MM.1S (cell line): ENCODE measurements around the gene PILRA.

Source experiments
- DNase-seq: peaks from one replicate; pipeline ENCODE4 v3.0.0-alpha.2; 2015
- H2AFZ ChIP-seq: fragments of 300-600 bp; sonication (generic); 2 replicates; pipeline ENCODE4 v1.6.0; 2016; ENCODE audit warnings: antibody characterized with exemption, low read length
- H3F3A ChIP-seq: fragments of 300-600 bp; sonication (generic); 2 replicates; pipeline ENCODE4 v1.6.1; 2016; ENCODE audit warnings: mild to moderate bottlenecking, antibody characterized with exemption, low read length, moderate library complexity, mixed read lengths; ENCODE audit not compliant: insufficient read depth
- H3K27ac ChIP-seq: fragments of 300-600 bp; sonication (generic); 2 replicates; pipeline ENCODE4 v1.5.1; 2016; ENCODE audit warnings: mild to moderate bottlenecking, low read length
- H3K27me3 ChIP-seq: fragments of 300-600 bp; sonication (generic); replicated peaks from 2 replicates; pipeline ENCODE4 v1.6.0; 2016; ENCODE audit warnings: low read length; ENCODE audit not compliant: insufficient read depth
- H3K36me3 ChIP-seq: fragments of 300-600 bp; sonication (generic); replicated peaks from 2 replicates; pipeline ENCODE4 v1.6.1; 2016; ENCODE audit warnings: mild to moderate bottlenecking, low read length, mixed read lengths; ENCODE audit not compliant: insufficient read depth
- H3K4me1 ChIP-seq: fragments of 300-600 bp; sonication (generic); 2 replicates; pipeline ENCODE4 v1.6.1; 2016; ENCODE audit warnings: low read length, mixed read lengths
- H3K4me2 ChIP-seq: fragments of 300-600 bp; sonication (generic); 2 replicates; pipeline ENCODE4 v1.6.0; 2016; ENCODE audit warnings: low read depth, low read length
- H3K4me3 ChIP-seq: fragments of 300-600 bp; sonication (generic); 2 replicates; pipeline ENCODE4 v1.5.1; 2016; ENCODE audit warnings: low read length, mixed read lengths
- H3K79me2 ChIP-seq: fragments of 300-600 bp; sonication (generic); 2 replicates; pipeline ENCODE4 v1.6.1; 2016; ENCODE audit warnings: mixed run types, low read length, mixed read lengths
- H3K9ac ChIP-seq: fragments of 300-600 bp; sonication (generic); 2 replicates; pipeline ENCODE4 v1.6.1; 2016; ENCODE audit warnings: low read length, mixed read lengths
- H3K9me2 ChIP-seq: fragments of 300-600 bp; sonication (generic); replicated peaks from 2 replicates; pipeline ENCODE4 v1.6.1; 2016; ENCODE audit warnings: mild to moderate bottlenecking, low read length, mixed read lengths; ENCODE audit not compliant: insufficient read depth
- H3K9me3 ChIP-seq: fragments of 300-600 bp; sonication (generic); replicated peaks from 2 replicates; pipeline ENCODE4 v1.6.1; 2016; ENCODE audit warnings: mild to moderate bottlenecking, low read length, mixed read lengths; ENCODE audit not compliant: insufficient read depth
- H4K20me1 ChIP-seq: fragments of 300-600 bp; sonication (generic); 2 replicates; pipeline ENCODE4 v1.6.1; 2016; ENCODE audit warnings: mild to moderate bottlenecking, low read length, moderate library complexity, mixed read lengths; ENCODE audit not compliant: insufficient read depth
- CTCF ChIP-seq: fragments of 300-600 bp; sonication (generic); IDR thresholded peaks from 2 replicates; pipeline ENCODE4 v1.5.1; 2016; ENCODE audit warnings: antibody characterized with exemption, low read length, mixed read lengths
- EZH2 ChIP-seq: fragments of 300-600 bp; sonication (generic); optimal IDR thresholded peaks from 2 replicates; pipeline ENCODE3; 2017; ENCODE audit warnings: low read depth, mild to moderate bottlenecking, antibody characterized with exemption, low read length, mixed read lengths
- EZH2phosphoT487 ChIP-seq: fragments of 300-600 bp; sonication (generic); IDR thresholded peaks from 2 replicates; pipeline ENCODE4 v1.6.1; 2018; ENCODE audit warnings: antibody characterized with exemption, low read length

PILRA gene

GRCh38 chr7:100419660-100420226 is 46.5 kb downstream of the PILRA start:
- Histone ChIP-seq H3K36me3 (no peaks in the 10 kb centered on the region), H3K4me2 (peak overlapping the region; percentile 28; the same call in 1 of the 2 replicates), H4K20me1 (no peaks in the 10 kb centered on the region), H3K27me3 (no peaks in the 10 kb centered on the region), H3K9me3 (no peaks in the 10 kb centered on the region), H3K9me2 (no peaks in the 10 kb centered on the region), H3K27ac (peak overlapping the region; percentile 8; the same call in 1 of the 2 replicates), H3K9ac (no peak overlapping the region), H3K79me2 (no peaks in the 10 kb centered on the region), H3K4me3 (no peak overlapping the region), H2AFZ (0 out of 2 replicates have a peak overlapping the region, but pooled peaks have one; percentile 27), H3K4me1 (peaks cover 28% of the 10 kb centered on the region), H3F3A (peaks cover 9% of the 10 kb centered on the region)
- TF ChIP-seq CTCF (no peak), EZH2 (no peak), EZH2phosphoT487 (no peak)
- no peak for DNase-seq

- Histone ChIP-seq H3K36me3 (no peaks in the 10 kb centered on the region), H3K27ac (peak overlapping the region; percentile 45; the same call in 1 of the 2 replicates), H3K9ac (no peak overlapping the region), H3K27me3 (no peaks in the 10 kb centered on the region), H4K20me1 (no peaks in the 10 kb centered on the region), H3K9me2 (no peaks in the 10 kb centered on the region), H2AFZ (peak overlapping the region; percentile 0; the same call in 1 of the 2 replicates), H3F3A (peaks cover 18% of the 10 kb centered on the region), H3K4me1 (peaks cover 40% of the 10 kb centered on the region), H3K4me3 (no peak overlapping the region), H3K79me2 (no peaks in the 10 kb centered on the region), H3K4me2 (peak overlapping the region; percentile 6; the same call in 1 of the 2 replicates), H3K9me3 (no peaks in the 10 kb centered on the region)
- DNase-seq: no peak
- TF ChIP-seq CTCF (no peak), EZH2 (no peak)
These were observed 50.0 kb downstream of the PILRA start for GRCh38 chr7:100423315-100423714.

- no peak overlapping the region for H3K4me3 ChIP-seq
- no peak overlapping the region for H3K4me2 ChIP-seq
- H3K9me3 ChIP-seq: no peaks in the 10 kb centered on the region
- H2AFZ ChIP-seq: no peak overlapping the region
- no peak overlapping the region for H3K9ac ChIP-seq
- DNase-seq: no peak
- no peaks in the 10 kb centered on the region for H3K36me3 ChIP-seq
- H3K79me2 ChIP-seq: peaks cover 8% of the 10 kb centered on the region
- no peak for TF ChIP-seq EZH2
- no peak for TF ChIP-seq EZH2phosphoT487
- no peak for TF ChIP-seq CTCF
- H3K4me1 ChIP-seq: peaks cover 27% of the 10 kb centered on the region
- H3K27me3 ChIP-seq: no peaks in the 10 kb centered on the region
- no peak overlapping the region for H3K27ac ChIP-seq
- H3F3A ChIP-seq: peaks cover 17% of the 10 kb centered on the region
- no peaks in the 10 kb centered on the region for H4K20me1 ChIP-seq
- no peaks in the 10 kb centered on the region for H3K9me2 ChIP-seq
These were observed 52.1 kb downstream of the PILRA start for GRCh38 chr7:100425347-100425746.
